Thyroid gland (tissue), 4 donors: Measurements from ENCODE around the gene IL17D.

Experiments used
- POLR2A ChIP-seq, 2 donors: fragments of 450-650 bp; IDR thresholded peaks; one replicate each; pipeline ENCODE4 v1.6.1; 2017; ENCODE audit warnings: antibody characterized with exemption in 2 of 2, mild to moderate bottlenecking in 2 of 2, moderate library complexity in 1 of 2
- TF ChIP-seq, protein P1 (sequence below), 6 experiments: fragments of 200-600 bp in 3 of 6; fragments of 450-650 bp in 3 of 6; sonication (generic) in 3 of 6; IDR thresholded peaks; one replicate each; pipeline ENCODE4 v1.5.1; 2016 to 2019; ENCODE audit warnings: antibody characterized with exemption in 6 of 6, mild to moderate bottlenecking in 2 of 6, inconsistent platforms in 1 of 6, moderate library complexity in 1 of 6

- TF ChIP-seq POLR2A (IDR thresholded peaks at IDR 0.05), result no peak
- TF ChIP-seq, protein P1, sequence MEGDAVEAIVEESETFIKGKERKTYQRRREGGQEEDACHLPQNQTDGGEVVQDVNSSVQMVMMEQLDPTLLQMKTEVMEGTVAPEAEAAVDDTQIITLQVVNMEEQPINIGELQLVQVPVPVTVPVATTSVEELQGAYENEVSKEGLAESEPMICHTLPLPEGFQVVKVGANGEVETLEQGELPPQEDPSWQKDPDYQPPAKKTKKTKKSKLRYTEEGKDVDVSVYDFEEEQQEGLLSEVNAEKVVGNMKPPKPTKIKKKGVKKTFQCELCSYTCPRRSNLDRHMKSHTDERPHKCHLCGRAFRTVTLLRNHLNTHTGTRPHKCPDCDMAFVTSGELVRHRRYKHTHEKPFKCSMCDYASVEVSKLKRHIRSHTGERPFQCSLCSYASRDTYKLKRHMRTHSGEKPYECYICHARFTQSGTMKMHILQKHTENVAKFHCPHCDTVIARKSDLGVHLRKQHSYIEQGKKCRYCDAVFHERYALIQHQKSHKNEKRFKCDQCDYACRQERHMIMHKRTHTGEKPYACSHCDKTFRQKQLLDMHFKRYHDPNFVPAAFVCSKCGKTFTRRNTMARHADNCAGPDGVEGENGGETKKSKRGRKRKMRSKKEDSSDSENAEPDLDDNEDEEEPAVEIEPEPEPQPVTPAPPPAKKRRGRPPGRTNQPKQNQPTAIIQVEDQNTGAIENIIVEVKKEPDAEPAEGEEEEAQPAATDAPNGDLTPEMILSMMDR (IDR thresholded peaks at IDR 0.05), result no peak
These were observed 11.2 kb downstream of the IL17D start for GRCh38 chr13:20714563-20715329.
